Gastrocnemius medialis (tissue), 4 donors: ENCODE data around the gene CRABP2. TPM values are rescaled to one million over a fixed set of nuclear protein-coding genes. Genes with fewer than 3 reads are reported as not detected.

Source experiments
- ATAC-seq, 2 donors: fragments of 150-250 bp; one replicate each; pipeline ENCODE4 v1.9.1; 2016
- DNase-seq, 2 donors: peaks; one replicate each; pipeline ENCODE4 v3.0.0-alpha.2; 2019
- H3K27ac ChIP-seq, 4 donors: fragments of 200-600 bp; sonication (generic); 1 replicate in 1 of 4; 2 replicates in 3 of 4; pipeline ENCODE4 v1.5.1; 2016 to 2018; ENCODE audit warnings: mild to moderate bottlenecking in 2 of 4, moderate library complexity in 1 of 4
- H3K27me3 ChIP-seq, 3 donors: fragments of 200-600 bp; sonication (generic) in 2 of 3; 1 replicate in 1 of 3; 2 replicates in 2 of 3; pipeline versions ENCODE4 v1.5.1 to v1.6.0; 2016 to 2019; ENCODE audit warnings: mild to moderate bottlenecking in 1 of 3, moderate library complexity in 1 of 3
- H3K36me3 ChIP-seq, 2 donors: fragments of 200-600 bp; sonication (generic) in 1 of 2; one replicate each; pipeline ENCODE4 v1.5.1; 2017 to 2018
- H3K4me1 ChIP-seq, 2 donors: fragments of 200-600 bp; sonication (generic) in 1 of 2; one replicate each; pipeline ENCODE4 v1.5.1; 2016 to 2017; ENCODE audit warnings: mild to moderate bottlenecking in 2 of 2
- H3K4me3 ChIP-seq, 4 donors: fragments of 200-600 bp; sonication (generic) in 3 of 4; 1 replicate in 1 of 4; 2 replicates in 3 of 4; pipeline ENCODE4 v1.5.1; 2016 to 2019; ENCODE audit warnings: mild to moderate bottlenecking in 2 of 4
- H3K9me3 ChIP-seq, 3 donors: fragments of 200-600 bp; sonication (generic) in 2 of 3; 1 replicate in 1 of 3; 2 replicates in 2 of 3; pipeline ENCODE4 v1.5.1; 2016 to 2019
- POLR2A ChIP-seq, 2 donors: fragments of 450-650 bp; IDR thresholded peaks; one replicate each; pipeline ENCODE4 v1.6.1; 2017; ENCODE audit warnings: antibody characterized with exemption in 2 of 2, mild to moderate bottlenecking in 2 of 2, moderate library complexity in 2 of 2
- in situ Hi-C, 4 donors: fragments of 200-750 bp; cut with MboI; loops; one replicate each; pipeline versions ENCODE4 v1.15.0 to v1.8.0; 2017; ENCODE audit warnings: low sequenced_read_pairs in 4 of 4
- intact Hi-C: fragments of 100-400 bp; cut with DNase I; formaldehyde crosslinking; loops from one replicate; pipeline ENCODE4 v1.15.1; 2023; ENCODE audit warnings: low total_unique reads
- total RNA-seq, 4 donors: library from RNA; depleted of rRNA; stranded (reverse); fragments of >200 nt; gene quantifications; one replicate each; pipeline versions ENCODE4 v1.1.0 to v1.2.3, GENCODE V29; 2016
- TF ChIP-seq, protein P1 (sequence below), 5 experiments: fragments of 450-650 bp in 3 of 5; fragments of 200-600 bp in 2 of 5; sonication (generic) in 2 of 5; IDR thresholded peaks in 4 of 5; conservative IDR thresholded peaks in 1 of 5; 1 replicate in 4 of 5; 2 replicates in 1 of 5; pipeline ENCODE4 v1.5.1; 2016 to 2019; ENCODE audit warnings: antibody characterized with exemption in 5 of 5, mild to moderate bottlenecking in 3 of 5, moderate library complexity in 3 of 5

The CRABP2 gene
- total RNA-seq, 4 donors from 2014 or later, result 0.98 to 1.3 TPM; not detected in 2

DNA sequence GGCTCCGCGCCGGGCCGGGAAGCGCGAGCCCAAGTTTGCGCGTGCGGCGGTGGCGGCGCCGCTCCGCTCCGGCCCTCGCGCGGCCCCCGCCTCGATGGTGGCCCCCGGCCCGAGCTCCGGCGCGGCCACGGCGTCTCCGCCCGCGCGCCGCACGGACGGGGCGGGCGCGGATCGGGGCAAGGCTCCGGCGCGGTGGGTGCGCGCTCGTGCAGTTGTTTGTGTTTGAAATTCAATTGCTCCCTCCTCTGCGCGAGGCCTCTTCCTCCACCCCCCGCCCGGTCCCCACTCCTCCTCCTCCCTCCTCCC, 46.0 kb upstream of the CRABP2 start, which contains the start of gene HDGF:
TSS of gene HDGF (minus strand) at position 225 of the 306 bp plus-strand sequence. CDS start 246 bp downstream, outside the sequence.
- in situ Hi-C loops (no loop called here), intact Hi-C loops (loop anchor here (1.0 kb wide), 2 partner anchors 16 to 23 kb away; partner anchors contain the start of genes ISG20L2, METTL25B and PRCC)
- DNase-seq, result no peak
- TF ChIP-seq POLR2A (IDR thresholded peaks at IDR 0.05), result peak; percentile 70 to 85
- TF ChIP-seq, protein P1, sequence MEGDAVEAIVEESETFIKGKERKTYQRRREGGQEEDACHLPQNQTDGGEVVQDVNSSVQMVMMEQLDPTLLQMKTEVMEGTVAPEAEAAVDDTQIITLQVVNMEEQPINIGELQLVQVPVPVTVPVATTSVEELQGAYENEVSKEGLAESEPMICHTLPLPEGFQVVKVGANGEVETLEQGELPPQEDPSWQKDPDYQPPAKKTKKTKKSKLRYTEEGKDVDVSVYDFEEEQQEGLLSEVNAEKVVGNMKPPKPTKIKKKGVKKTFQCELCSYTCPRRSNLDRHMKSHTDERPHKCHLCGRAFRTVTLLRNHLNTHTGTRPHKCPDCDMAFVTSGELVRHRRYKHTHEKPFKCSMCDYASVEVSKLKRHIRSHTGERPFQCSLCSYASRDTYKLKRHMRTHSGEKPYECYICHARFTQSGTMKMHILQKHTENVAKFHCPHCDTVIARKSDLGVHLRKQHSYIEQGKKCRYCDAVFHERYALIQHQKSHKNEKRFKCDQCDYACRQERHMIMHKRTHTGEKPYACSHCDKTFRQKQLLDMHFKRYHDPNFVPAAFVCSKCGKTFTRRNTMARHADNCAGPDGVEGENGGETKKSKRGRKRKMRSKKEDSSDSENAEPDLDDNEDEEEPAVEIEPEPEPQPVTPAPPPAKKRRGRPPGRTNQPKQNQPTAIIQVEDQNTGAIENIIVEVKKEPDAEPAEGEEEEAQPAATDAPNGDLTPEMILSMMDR (IDR thresholded peaks at IDR 0.05 in 4 of 5, conservative IDR thresholded peaks at IDR 0.05 in 1 of 5), result no peak
- peak within 1 kb of the TSS; percentile 94 to 100 (median 100) for H3K27ac ChIP-seq
- ATAC-seq, result peak; percentile 5 to 11
- no peaks in the 10 kb centered on the region for H3K9me3 ChIP-seq
- H3K4me1 ChIP-seq, result peaks cover 47 to 56% of the 10 kb centered on the region in 2 donors
- H3K4me3 ChIP-seq, result peak within 1 kb of the TSS; percentile 86 to 100 (median 96)
- H3K27me3 ChIP-seq, result no peaks in the 10 kb centered on the region
- H3K36me3 ChIP-seq, result no peaks in the 10 kb centered on the region

DNA sequence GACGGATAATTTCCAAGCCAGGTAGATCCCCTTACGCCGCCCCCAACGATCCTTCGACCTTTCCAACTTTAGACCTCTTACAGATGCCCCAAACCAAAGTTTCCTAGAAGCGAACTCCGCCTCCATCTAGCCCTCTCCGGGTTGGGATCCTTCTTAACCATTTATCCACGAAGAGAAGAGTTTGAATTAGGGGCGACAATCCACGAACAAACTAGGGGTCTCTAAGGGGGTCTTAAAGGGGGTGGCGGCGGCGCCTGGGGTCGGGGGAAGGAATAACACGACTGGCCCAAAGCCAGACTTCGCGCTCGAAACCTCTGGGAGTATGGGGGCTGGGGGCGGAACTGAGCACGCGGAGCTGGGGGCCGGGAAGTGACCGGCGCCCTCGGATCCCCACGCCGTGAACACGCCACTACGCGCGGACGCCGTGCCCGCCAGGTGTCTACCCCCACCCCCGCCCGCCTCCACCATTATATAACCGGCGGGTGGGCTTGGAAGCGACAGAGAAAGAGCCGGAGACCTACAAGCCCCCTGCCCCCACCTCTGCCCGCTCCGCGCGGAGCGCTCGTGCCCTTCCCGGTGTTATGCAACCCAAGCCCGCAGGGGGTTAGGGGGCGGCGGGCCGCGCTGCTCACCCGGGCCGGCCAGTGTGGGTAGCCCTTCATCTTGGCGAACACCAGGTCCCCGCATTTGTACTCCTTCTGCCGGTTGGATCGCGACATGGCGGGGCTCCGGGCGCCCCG, 45.5 kb upstream of the CRABP2 start:
- intact Hi-C loops, result loop anchor here (1.0 kb wide), 2 partner anchors 16 to 23 kb away; partner anchors contain the start of genes ISG20L2, METTL25B and PRCC
- peak overlapping the region; percentile 94 to 100 (median 100) for H3K27ac ChIP-seq
- no peaks in the 10 kb centered on the region for H3K27me3 ChIP-seq
- DNase-seq (peak in 1 of 2 donors; percentile 69), ATAC-seq (peak; percentile 11 to 18)
- H3K4me1 ChIP-seq, result peaks cover 52 to 61% of the 10 kb centered on the region in 2 donors
- TF ChIP-seq, protein P1 (IDR thresholded peaks at IDR 0.05 in 4 of 5, conservative IDR thresholded peaks at IDR 0.05 in 1 of 5), result peak in 2 of 5 experiments; percentile 23 to 26
- TF ChIP-seq POLR2A (IDR thresholded peaks at IDR 0.05), result peak in 1 of 2 donors; percentile 35
- in situ Hi-C loops, result no loop called here
- no peaks in the 10 kb centered on the region for H3K36me3 ChIP-seq
- peak overlapping the region; percentile 86 to 100 (median 96) for H3K4me3 ChIP-seq
- no peaks in the 10 kb centered on the region for H3K9me3 ChIP-seq

DNA sequence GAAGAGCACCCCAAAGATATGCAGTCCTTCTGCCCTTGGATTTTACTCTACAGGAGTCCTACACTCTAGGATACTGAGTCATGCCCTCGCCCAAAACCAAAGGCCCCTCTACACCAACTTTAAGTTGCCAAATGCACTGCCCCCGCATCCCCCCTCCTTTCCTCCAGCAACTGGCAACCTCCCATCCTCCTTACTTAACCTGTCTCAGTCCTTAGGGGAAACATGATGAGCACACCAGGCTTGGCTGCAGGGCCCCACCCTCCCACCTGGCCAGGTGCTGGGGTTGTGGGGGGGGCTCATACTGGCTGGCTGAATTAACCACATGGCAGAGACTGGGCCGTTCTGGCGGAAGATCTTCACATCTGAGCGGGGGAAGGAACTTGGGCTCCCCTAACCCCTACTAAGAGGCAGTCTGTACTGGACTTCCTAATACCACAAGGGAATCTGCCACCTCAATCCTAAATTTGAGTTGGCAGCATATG, 44.8 kb upstream of the CRABP2 start:
- H3K9me3 ChIP-seq, result no peaks in the 10 kb centered on the region
- TF ChIP-seq POLR2A (IDR thresholded peaks at IDR 0.05), result peak; percentile 32 to 41
- TF ChIP-seq, protein P1 (IDR thresholded peaks at IDR 0.05 in 4 of 5, conservative IDR thresholded peaks at IDR 0.05 in 1 of 5), result no peak
- no peaks in the 10 kb centered on the region for H3K36me3 ChIP-seq
- no peaks in the 10 kb centered on the region for H3K27me3 ChIP-seq
- H3K4me3 ChIP-seq, result peak overlapping the region; percentile 86 to 100 (median 96)
- H3K4me1 ChIP-seq, result peaks cover 58 to 67% of the 10 kb centered on the region in 2 donors
- in situ Hi-C loops, result no loop called here
- intact Hi-C loops, result no loop called here
- DNase-seq, result peak in 1 of 2 donors; percentile 78
- H3K27ac ChIP-seq, result peak overlapping the region; percentile 94 to 100 (median 100)
- ATAC-seq, result peak in 1 of 2 donors; percentile 0

DNA sequence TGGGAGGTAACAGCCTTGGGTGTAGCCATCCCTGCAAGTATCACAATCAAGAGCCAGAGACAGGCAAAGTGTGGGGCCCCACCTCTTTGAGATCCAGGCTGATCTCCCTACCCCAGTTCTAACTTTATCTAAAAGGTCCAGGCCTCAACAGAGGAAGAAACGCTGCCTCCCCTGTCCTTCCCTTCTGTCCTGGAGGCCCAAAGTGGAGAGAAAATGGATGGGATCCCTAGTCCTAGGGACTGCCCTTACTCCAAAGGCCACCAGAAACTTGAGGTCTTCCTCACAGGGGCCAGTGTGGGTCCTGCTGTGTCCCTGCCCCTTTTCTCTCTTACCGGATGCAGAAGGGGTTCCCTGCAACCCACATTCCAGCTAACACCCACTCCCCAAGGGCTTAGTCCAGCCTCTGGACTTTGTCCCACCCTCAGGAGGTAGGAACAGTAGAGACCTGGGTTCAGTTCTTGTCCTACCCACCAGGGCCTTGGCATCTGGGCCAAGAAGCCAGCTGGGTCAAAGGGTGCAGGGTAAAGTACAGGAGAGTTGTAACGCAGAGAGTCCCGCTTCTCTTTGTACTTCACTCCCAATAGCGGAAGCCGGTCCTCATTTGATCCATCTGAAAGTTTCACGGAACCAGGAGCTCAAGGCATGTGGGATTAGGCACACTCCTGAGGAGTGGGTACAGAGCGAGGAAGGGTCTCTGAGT, 44.2 kb upstream of the CRABP2 start:
- TF ChIP-seq, protein P1 (IDR thresholded peaks at IDR 0.05 in 4 of 5, conservative IDR thresholded peaks at IDR 0.05 in 1 of 5), result peak in 2 of 5 experiments; percentile 10 to 19
- no peak for TF ChIP-seq POLR2A (IDR thresholded peaks at IDR 0.05)
- DNase-seq (no peak), ATAC-seq (no peak)
- Histone ChIP-seq H3K9me3 (no peaks in the 10 kb centered on the region), H3K36me3 (peaks cover 0 to 5% of the 10 kb centered on the region in 2 donors), H3K4me1 (peaks cover 57 to 68% of the 10 kb centered on the region in 2 donors), H3K27me3 (no peaks in the 10 kb centered on the region), H3K4me3 (peak overlapping the region; percentile 86 to 100 (median 96)), H3K27ac (peak overlapping the region; percentile 94 to 100 (median 100))
- intact Hi-C loops (loop anchor here (5.0 to 10.0 kb wide), 3 partner anchors 242 to 625 kb away; partner anchors contain the start of genes CCT3 and TSACC), in situ Hi-C loops (loop anchor here in 1 of 4 donors (25.0 kb wide), 1 partner anchor 687 kb away; the partner anchor contains the start of genes LAMTOR2, RAB25 and UBQLN4)
